ENCODE data around the gene PC.

The PC gene

GRCh38 chr11:66848671-66849500 is 109.3 kb downstream of the PC start:
- Histone ChIP-seq H3K4me1 (no peaks in the 10 kb centered on the region), H3K27ac (no peak overlapping the region), H3K27me3 (ENCODE audit: control insufficient read depth, insufficient read depth, low read length) (no peaks in the 10 kb centered on the region), H2AFZ (no peak overlapping the region), H3K9me3 (ENCODE audit: control insufficient read depth, low read length) (no peaks in the 10 kb centered on the region), H3K4me3 (ENCODE audit: low read depth, low read length) (no peak overlapping the region), H3K9ac (no peak overlapping the region), H3K36me3 (ENCODE audit: control insufficient read depth, insufficient read depth, low read length) (no peaks in the 10 kb centered on the region), H3K4me2 (ENCODE audit: low read length) (no peak overlapping the region), H3K79me2 (no peaks in the 10 kb centered on the region)
- TF ChIP-seq, protein P1, sequence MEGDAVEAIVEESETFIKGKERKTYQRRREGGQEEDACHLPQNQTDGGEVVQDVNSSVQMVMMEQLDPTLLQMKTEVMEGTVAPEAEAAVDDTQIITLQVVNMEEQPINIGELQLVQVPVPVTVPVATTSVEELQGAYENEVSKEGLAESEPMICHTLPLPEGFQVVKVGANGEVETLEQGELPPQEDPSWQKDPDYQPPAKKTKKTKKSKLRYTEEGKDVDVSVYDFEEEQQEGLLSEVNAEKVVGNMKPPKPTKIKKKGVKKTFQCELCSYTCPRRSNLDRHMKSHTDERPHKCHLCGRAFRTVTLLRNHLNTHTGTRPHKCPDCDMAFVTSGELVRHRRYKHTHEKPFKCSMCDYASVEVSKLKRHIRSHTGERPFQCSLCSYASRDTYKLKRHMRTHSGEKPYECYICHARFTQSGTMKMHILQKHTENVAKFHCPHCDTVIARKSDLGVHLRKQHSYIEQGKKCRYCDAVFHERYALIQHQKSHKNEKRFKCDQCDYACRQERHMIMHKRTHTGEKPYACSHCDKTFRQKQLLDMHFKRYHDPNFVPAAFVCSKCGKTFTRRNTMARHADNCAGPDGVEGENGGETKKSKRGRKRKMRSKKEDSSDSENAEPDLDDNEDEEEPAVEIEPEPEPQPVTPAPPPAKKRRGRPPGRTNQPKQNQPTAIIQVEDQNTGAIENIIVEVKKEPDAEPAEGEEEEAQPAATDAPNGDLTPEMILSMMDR (IDR thresholded peaks at IDR 0.05), result no peak

DNA sequence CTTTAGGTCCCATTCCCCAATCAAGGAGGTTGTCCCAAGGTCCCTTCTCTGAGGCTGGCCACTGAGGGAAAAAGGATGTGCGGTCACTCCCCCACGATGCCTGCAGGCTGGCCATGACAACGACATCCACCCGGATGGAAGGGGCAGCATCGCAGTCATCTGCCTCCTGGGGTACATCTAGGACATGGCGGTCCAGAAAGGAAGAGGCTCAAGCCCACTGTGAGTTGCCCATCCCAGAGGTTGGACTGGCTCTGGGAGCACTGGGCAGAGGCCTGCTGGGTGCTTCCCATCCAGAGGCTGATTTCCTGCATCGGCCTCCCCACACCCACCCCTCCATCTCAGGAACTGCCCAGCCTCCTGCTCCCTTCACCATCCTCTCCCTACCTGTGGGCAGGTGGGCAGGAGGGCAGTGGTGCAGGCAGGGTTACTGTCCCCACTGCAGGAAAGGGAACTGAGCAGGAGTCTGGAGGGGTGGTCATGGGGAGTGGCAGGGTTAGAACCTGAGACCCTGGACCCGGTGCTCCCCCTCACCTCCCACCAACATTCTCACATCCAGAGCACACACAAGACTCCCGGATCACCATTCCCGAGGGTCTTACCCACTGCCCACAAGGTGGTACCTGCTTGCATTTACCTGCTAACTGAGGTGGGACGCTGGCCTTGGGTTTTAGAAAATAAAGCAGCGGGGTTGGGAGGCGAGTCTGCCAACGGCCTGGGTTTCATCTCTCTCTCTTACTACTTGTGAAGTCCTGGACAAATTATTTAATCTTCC is 110.5 kb downstream of the PC start:
- no peak overlapping the region for H3K27ac ChIP-seq
- H3K79me2 ChIP-seq, result peaks cover under 1% of the 10 kb centered on the region
- H2AFZ ChIP-seq, result no peak overlapping the region
- H3K4me1 ChIP-seq, result no peaks in the 10 kb centered on the region
- no peak overlapping the region for H3K4me2 ChIP-seq (ENCODE audit: low read length)
- H3K4me3 ChIP-seq (ENCODE audit: low read depth, low read length), result no peak overlapping the region
- TF ChIP-seq, protein P1 (IDR thresholded peaks at IDR 0.05), result no peak
- no peaks in the 10 kb centered on the region for H3K9me3 ChIP-seq (ENCODE audit: control insufficient read depth, low read length)
- H3K36me3 ChIP-seq (ENCODE audit: control insufficient read depth, insufficient read depth, low read length), result no peaks in the 10 kb centered on the region
- no peaks in the 10 kb centered on the region for H3K27me3 ChIP-seq (ENCODE audit: control insufficient read depth, insufficient read depth, low read length)
- H3K9ac ChIP-seq, result no peak overlapping the region

GRCh38 chr11:66846671-66847091 is 111.5 kb downstream of the PC start:
- H3K36me3 ChIP-seq (ENCODE audit: control insufficient read depth, insufficient read depth, low read length), result no peaks in the 10 kb centered on the region
- H3K27ac ChIP-seq, result no peak overlapping the region
- H3K27me3 ChIP-seq (ENCODE audit: control insufficient read depth, insufficient read depth, low read length), result no peaks in the 10 kb centered on the region
- H3K9ac ChIP-seq, result no peak overlapping the region
- no peaks in the 10 kb centered on the region for H3K4me1 ChIP-seq
- H3K79me2 ChIP-seq, result peaks cover 8% of the 10 kb centered on the region
- H3K4me3 ChIP-seq (ENCODE audit: low read depth, low read length), result no peak overlapping the region
- H3K9me3 ChIP-seq (ENCODE audit: control insufficient read depth, low read length), result no peaks in the 10 kb centered on the region
- TF ChIP-seq, protein P1 (IDR thresholded peaks at IDR 0.05), result no peak
- H3K4me2 ChIP-seq (ENCODE audit: low read length), result no peak overlapping the region
- H2AFZ ChIP-seq, result no peak overlapping the region

GRCh38 chr11:66845876-66846212 is 112.3 kb downstream of the PC start:
- TF ChIP-seq, protein P1 (IDR thresholded peaks at IDR 0.05), result no peak
- H3K36me3 ChIP-seq (ENCODE audit: control insufficient read depth, insufficient read depth, low read length), result no peaks in the 10 kb centered on the region
- H3K27ac ChIP-seq, result no peak overlapping the region
- H3K9me3 ChIP-seq (ENCODE audit: control insufficient read depth, low read length), result no peaks in the 10 kb centered on the region
- H3K79me2 ChIP-seq, result peaks cover 13% of the 10 kb centered on the region
- H3K4me2 ChIP-seq (ENCODE audit: low read length), result no peak overlapping the region
- no peaks in the 10 kb centered on the region for H3K27me3 ChIP-seq (ENCODE audit: control insufficient read depth, insufficient read depth, low read length)
- H3K9ac ChIP-seq, result no peak overlapping the region
- H3K4me3 ChIP-seq (ENCODE audit: low read depth, low read length), result no peak overlapping the region
- H2AFZ ChIP-seq, result no peak overlapping the region
- no peaks in the 10 kb centered on the region for H3K4me1 ChIP-seq

Data from parathyroid adenoma (tissue), 2 donors.